HG03439 (cell line): ENCODE data around the gene SGSH.
A peak's percentile ranks its signal among the peaks of the same experiment; 100 is the strongest.
"Not testable (repeated sequence)": the region's sequence is repeated elsewhere in the genome, so short reads cannot be mapped to it uniquely, and the experiment has no call there.

Experiments used
- ATAC-seq: cut with Tn5 transposase; IDR thresholded peaks from one replicate; pipeline ENCODE4 v1.9.1; 2021; ENCODE audit warnings: mild to moderate bottlenecking, moderate library complexity; ENCODE audit not compliant: unreplicated experiment

The SGSH gene

DNA sequence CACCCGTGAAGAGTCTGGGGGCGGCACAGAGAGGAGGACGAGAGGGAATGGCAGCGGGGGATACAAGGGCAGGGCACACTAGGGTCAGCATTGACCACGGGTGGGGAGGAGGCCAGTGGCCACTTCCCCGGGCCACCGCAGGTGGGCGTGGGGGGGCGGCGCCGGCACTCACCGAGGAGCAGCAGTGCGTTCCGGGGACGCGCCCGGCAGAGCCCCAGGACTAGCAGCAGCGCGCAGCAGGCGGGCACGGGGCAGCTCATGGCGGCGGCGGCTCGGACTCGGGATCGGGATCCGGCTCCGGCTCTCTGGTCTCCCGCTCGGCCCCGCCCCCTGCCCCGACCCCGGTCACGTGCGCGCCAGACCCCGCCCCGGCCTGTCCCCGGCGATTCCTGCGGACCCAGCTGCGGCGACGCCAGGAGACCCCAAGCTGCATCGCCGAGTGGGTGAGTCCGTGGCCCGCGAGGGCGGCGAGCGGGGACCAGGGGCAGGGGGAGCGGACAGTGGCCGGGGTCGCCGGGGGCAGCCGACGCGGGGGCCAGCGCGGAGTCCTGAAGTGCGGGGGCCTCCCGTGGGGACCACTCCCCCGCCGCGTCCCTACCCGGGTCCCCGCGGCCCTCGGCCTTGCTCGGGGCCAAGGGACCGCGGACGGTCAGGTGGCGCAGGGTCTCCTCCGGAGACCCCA is at the start of gene SGSH, which contains the start of gene SLC26A11:
Gene SGSH (minus strand): TSS at position 280 of the 682 bp plus-strand sequence. CDS start 20 bp downstream, at position 260.
Gene SLC26A11 (plus strand): TSS at position 374 of the 682 bp plus-strand sequence. CDS start 1,134 bp downstream, outside the sequence.
- ATAC-seq: peak; percentile 25

DNA sequence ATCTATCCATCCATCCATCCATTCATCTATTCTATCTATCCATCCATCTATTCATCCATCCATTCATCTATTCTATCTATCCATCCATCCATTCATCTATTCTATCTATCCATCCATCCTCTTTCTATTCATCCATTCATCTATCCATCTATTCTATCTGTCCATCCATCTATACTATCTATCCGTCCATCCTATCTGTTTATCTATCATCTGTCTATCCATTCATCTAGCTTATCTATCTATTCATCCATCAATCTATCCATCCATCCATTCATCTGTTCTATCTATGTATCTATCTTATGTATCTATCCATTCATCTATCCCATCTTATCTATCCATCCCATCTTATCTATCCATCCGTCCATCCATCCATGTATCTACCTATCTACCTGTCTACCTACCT is 49.3 kb upstream of the SGSH start:
- no peak for ATAC-seq

DNA sequence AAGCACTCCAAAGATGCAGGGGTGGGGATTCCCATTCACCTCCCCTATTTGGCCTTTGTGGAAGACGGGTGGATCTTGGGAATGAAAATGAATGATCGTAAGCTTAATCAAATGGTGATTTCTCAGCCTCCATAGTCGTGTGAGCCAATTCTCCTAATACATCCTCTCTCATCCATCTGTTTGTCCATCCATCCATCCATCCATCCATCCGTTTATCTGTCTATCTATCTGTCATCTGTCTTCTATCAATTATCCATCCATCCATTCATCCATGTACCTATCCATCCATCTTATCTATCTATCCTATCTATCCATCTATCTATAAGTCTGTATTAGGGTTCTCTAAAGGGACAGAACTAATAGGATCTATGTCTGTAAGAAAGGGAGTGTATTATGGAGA is 48.3 kb upstream of the SGSH start:
- no peak for ATAC-seq

DNA sequence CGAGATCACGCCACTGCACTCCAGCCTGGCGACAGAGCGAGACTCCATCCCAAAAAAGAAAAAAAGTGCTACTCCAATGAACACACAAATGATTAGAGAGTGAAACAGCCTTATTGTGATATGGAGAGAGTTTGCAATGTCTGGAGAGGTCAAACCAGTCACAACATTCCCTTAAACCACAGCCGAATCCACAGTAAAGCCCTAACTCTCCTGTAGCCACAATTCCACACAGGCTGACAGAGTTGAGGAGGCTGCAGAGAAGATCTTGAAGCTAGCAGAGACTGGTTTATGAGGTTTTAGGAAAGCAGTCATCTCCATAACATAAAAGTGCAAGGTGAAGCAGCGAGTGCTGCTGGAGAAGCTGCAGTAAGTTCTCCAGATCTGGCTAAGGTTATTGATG is 47.3 kb upstream of the SGSH start:
- ATAC-seq: no peak

DNA sequence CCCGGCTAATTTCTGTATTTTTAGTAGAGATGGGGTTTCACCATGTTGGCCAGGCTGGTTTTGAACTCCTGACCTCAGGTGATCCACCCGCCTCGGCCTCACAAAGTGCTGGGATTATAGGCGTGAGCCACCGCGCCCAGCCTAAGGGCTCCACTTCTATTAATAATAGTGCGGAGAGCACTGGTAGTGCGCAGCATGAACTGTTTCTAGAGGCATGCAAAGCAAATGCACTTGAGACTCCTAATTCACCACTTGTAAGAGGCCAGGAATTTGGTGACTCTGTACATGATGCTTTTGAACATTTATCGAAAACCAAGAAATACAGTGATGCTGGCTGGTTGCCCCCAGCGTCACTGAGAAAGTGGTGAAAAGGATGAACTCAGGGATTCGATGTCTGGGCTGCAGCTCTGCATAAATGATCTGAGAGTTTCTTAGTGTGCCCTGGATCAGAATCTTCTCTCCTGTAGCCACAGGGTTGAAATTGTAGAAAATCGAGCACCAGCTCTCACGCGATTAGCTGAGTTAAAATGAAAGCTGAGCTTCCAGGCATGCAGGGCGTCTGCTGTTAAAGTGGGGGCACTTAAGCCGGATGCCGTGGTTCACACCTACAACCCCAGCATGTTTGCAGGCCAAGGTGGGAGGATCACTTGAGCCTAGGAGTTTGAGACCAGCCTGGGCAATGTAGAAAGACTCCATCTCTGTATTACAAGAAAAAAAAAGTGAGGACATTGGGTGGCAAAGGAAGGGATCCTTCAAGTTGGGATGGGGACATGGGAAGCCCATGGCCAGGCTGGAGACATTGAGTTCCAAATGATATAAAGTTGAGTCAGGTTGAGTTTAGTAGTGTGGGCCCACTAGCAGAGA is 45.3 kb upstream of the SGSH start:
- ATAC-seq: no peak

DNA sequence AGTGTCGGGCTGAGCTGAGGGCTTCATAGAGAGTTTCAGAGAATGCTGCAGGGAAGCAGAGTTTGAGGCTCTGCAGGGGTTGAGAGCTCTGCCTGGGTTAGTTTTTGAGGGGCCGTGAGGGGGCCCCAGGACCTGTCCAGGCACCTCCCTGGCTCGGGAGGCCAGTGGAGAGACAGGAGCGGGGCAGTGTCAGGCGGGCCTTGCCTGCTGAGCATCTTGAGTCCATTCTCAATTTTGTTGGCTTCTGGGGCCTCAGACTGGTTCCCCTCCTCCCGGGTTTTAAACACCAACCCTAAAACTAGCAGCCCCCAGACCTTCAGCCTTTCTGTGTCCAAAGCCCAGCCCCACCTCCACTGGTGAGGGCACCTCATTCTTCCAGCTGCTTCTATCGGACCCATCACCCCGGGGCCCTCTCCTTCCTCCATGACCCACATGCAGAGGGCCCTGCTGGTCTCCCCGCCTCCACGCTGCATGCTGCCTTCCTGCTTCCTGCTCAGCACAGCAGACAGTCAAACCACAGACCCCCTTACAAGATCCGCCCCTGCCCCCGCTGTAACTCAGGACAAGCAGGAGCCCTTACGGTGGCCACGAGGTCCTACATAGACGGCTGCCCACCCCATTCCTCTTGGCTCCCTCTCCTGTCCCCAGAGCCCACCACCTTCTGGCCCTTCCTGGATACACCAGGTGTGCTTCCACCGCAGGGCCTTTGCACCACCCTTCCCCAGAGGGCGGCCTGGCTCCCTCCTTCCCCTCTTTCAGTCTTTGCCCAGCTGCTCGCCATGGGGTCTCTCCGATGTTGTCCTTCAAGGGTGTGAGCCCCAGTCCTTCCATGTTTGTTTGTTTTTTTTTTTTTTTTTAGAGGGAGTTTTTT is 44.3 kb upstream of the SGSH start:
- ATAC-seq: no peak

DNA sequence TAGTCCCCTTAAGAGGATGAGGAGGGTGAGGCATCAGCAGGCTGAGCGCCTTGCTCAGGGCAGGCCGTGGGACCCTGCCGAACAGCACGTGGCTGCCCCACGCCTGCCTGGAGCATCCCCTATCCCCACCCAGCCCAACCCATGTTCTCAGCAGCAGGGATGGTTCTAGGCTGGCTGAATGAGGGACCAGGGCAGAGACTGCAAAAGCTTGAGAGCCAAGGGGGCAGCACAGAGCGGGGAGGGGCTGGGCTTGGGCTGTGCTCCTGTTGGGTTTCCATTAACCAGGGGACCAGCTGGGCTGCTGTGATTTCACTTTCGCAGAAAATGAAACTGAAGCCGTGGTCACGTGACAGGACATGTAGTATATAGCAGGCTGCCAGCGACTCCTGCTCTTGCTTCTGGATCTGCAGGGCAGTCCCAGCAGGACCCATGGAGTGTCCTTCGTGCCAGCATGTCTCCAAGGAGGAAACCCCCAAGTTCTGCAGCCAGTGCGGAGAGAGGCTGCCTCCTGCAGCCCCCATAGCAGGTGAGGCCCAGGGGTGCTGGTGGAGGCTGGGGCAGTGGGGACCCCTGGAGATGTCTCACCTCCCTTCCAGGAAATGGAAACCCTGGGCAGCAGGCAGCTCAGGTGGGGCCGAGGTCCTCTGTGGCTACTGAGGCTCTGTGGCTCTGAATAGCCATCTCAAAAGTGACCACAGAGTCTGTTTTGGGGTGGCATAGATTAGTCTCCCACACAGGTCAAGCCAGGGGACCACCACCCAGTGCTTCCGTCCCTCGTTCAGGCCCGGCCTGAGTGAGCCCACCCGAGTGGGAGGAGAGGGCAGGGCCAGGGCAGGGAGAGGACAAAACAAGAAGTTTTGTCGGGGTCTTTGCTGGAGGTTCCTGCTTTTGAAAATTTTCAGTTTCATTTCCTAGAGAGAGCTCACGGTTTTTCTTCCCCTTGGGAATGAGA is 43.4 kb upstream of the SGSH start:
- ATAC-seq: peak; percentile 46

DNA sequence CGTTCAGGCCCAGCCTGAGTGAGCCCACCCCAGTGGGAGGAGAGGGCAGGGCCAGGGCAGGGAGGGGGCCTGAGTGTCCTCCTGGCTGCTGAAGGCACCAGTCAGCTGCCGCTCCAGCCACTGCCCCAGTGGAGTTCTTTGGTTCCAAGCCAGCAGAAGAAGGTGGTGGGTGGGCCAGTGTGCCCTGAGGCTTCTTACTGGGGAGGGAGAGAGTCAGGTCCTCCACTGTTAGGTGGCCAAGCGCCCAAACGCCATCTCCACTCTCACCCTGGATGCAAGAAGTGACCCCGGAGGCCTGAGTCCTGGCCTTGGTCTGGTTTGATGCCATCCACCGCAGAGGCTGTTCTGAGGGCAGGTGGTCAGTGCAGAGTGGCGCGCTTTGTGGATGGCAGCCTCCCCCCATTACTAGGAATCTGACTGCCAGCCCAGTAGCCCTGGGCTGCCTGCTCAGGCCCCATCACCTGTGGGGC is 42.7 kb upstream of the SGSH start:
- ATAC-seq: no peak

DNA sequence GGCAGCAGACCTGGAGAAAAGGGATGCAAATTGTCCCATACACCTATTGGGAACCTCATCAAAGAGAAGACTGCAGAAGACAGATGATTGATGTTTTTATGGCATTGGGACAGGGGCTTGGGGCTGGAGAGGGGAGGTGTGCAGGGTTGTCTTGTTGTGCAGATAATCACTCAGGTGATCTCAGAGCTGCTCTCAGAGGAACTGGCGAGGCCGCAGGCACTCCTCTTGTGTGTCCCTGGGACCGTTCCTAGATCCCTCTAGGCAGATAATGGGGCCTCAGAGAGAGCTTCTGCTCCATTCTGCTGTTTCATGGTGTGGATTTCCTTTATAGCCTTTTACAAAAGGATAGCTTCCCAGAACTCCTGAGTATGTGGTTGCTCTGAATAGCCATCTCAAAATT is 42.2 kb upstream of the SGSH start:
- no peak for ATAC-seq

DNA sequence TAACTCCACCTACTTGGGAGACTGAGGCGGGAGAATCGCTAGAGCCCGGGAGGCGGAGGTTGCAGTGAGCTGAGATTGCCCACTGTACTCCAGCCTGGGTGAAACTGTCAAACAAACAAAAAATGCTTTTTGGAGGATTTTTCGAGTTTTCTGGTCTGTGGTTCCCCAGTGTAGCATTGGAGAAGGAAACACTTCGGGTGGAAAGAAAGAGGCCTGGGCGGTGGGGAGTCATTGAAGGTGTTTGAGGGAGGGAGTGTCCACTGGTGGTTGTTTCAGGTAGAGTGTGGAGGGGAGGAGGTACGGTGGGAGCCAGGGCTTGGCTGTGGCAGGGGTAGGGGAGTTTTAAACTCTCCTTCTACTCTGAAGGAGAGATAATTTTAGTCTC is 41.8 kb upstream of the SGSH start:
- ATAC-seq: no peak

DNA sequence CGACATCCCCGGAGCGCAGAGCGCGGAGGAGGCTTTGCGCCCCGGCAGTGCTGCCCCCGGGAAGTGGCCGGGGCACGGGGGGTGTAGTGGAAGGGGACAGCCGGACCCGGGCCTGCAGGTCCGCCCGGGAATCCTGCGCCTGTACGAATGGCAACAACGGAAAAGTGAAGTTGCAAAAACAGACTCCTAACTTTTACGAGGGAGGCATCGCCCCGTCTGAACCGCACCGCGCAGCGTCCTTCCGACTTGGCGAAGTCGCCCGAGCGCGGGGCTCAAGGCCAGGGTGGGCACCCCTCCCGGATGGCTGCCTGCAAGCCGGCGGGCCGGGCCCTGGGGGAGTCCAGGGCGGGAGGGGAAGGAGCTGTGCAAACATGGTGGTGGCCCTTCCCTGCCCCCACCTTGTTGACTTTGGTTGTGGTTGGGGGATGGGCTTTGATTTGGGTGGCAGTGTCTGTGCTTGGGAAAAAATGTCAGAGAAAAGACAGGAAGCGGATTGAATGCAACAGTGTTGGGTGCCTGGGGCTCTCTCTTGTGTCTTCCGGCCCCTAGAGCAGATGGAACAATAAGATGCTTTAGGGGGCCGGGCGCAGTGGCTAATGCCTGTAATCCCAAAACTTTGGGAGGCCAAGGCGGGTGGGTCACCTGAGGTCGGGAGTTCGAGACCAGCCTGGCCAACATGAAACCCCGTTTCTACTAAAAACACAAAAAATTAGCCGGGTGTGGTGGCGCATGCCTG is 41.2 kb upstream of the SGSH start:
- no peak for ATAC-seq

DNA sequence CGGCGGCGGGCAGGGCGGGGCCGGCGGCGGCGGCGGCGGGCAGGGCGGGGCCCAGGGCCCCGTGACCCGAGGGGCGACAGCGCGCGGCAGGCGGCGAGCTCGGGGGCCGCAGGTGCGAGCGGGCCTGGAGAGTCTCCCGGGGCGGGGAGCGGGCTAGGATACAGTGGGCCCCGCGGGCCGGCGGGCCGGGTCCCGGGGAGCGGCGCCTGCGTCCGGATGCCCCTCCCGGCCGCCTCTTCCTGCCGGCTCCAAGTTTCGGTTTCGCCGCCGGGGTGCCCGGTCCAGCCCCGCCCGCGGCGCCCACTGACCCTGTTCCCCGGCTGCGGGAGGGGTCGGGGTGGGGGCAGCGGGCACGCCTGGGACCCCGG is 40.6 kb upstream of the SGSH start, which contains the start of gene RNF213:
Gene RNF213 (plus strand): TSS at position 62 of the 368 bp plus-strand sequence. CDS start 2,830 bp downstream, outside the sequence.
- no peak for ATAC-seq

DNA sequence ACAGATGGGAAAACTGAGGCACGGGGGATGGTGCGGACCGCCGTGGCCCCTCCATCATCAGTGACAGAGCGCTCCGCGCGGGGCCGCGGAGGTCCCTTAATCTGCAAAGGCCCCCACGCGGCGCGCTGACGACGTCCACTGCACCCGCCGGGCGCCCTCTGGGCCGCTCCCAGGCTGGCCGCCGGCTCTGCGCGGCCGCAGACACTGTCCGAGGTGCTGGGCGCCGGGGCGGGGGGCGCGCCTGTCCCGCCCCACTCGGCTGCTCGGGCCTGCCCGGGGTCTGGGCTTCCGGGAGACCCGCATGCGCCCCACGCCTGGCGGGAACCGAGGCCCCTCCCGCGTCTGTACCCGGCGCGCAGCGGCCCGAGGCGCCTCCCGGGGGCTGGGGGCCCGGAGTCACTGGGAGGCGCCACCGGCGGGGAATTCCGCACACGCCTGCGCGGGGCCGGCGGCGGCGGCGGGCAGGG is 40.0 kb upstream of the SGSH start:
- peak; percentile 32 for ATAC-seq

DNA sequence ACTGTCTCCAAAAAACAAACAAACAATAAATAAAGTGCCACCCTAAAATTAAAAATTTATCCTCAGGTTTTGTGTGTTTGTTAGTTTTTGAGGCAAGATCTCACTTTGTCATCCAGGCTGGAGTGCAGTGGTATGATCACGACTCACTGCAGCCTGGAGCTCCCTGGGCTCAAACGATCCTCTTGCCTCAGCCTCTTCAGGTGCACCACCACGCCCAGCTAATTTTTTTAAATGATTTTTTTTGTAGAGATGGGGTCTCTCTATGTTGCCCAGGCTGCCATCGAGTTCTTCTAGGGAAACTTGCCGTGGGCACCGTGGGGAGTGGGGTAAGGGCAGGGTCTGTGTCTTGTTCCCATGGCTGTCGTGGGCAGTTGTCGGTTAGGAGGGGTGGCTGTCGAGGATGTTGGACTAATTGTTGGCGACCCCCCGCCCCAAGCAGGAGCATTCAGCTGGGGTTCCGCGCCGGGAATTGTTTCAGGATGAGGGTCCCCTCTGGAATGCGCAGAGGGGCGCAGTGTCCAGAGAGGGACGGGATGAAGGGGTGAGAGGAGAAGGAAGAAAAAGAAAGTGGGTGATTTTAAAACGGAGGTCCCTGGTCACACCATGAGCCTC is 39.4 kb upstream of the SGSH start:
- no peak for ATAC-seq

DNA sequence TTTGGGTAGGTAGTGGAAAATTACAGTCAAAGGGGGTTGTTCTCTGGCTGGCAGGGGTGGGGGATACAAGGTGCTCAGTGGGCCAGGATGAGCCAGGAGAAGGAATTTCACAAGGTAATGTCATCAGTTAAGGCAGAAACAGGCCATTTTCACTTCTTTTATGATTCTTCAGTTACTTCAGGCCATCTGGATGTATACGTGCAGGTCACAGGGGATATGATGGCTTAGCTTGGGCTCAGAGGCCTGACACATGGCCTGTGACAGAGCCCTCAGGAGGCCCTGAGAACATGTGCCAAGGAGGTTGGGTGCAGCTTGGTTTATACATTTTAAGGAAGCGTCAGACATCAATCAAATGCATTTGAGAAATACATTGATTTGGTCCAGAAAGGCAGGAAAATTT is 38.2 kb upstream of the SGSH start:
- not testable (repeated sequence) for ATAC-seq

DNA sequence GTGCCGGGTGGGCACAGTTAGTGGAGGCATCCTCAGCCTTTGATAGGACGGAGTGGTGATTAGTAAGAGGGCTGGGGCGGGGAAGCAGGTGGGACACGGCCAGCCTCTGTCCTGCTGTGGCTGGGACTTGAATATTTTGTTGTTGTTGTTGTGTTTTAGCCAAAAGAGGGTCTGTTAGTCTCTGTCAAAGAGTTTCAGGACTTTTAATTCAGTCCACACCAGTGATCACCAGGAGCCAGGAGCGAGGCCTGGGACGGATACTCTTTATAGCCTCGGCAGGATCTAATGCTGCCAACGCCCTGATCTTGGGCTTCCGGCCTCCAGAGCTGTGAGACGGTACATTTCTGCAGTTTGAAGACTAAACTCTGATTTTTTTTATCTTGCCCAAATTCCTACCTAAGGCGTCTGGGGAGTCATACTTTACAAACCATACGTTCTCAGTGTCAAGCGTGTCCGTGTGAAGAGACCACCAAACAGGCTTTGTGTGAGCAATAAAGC is 37.6 kb upstream of the SGSH start:
- ATAC-seq: no peak

DNA sequence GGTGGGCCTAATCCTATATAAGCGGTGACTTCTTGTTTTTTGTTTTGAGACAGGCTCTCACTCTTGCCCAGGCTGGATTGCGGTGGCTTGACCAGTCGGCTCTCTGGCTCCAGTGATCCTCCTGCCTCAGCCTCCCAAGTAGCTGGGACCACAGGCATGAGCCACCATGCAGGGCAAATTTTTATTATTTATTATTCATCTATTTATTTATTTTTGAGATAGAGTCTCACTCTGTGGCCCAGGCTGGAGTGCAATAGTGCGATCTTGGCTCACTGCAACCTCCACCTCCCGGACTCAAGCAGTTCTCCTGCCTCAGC is 35.9 kb upstream of the SGSH start:
- ATAC-seq: no peak

DNA sequence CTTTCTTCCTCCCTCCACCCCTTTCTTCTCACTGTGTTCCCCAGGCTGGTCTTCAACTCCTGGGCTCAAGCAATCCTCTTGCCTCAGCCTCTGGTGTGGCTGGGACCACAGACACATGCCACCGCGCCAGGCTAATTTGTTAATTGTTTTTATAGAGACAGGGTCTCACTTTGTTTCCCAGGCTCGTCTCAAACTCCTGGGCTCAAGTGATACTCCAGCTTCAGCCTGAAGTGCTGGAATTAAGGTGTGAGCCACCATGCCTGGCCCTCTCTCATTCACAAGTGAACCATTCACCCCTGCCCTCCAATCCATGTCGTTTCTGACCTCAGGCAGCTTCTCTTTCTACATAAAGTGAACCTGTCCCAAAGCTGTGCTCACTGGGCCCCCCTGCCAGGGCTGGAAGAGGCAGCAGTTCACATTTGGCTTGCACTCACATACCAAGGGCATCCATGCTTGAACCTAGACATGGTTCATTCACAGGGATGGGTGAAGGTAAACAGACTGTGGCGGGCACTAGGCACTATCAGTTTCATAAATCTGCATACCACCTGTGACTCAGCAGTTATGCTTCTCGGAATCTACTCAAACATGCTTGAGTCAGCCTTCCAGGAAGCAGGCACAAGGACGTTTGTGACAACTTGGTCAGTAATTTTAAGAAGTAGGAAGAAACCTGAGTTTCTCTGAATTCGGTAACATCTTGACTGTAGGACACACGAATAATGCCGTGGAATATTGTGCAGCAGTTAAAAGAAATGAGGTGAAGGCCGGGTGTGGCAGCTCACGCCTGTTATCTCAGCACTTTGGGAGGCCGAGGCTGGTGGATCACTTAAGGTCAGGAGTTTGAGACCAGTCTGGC is 34.5 kb upstream of the SGSH start:
- peak; percentile 68 for ATAC-seq
